Suprapubic skin (tissue), 3 donors: Measurements from ENCODE around the gene FUT4.

Experiments
- CTCF ChIP-seq, 2 donors: fragments of 200-600 bp in 1 of 2; fragments of 450-650 bp in 1 of 2; sonication (generic) in 1 of 2; IDR thresholded peaks; one replicate each; pipeline ENCODE4 v1.5.1; 2016 to 2019; ENCODE audit warnings: antibody characterized with exemption in 2 of 2, mild to moderate bottlenecking in 1 of 2, moderate library complexity in 1 of 2
- EP300 ChIP-seq: sonication (generic); formaldehyde crosslinking; IDR thresholded peaks from one replicate; pipeline ENCODE4 v1.6.1; 2017; ENCODE audit warnings: antibody characterized with exemption

GRCh38 chr11:94550513-94550912, 6.8 kb downstream of the FUT4 start:
- TF ChIP-seq EP300 = no peak
- no peak for TF ChIP-seq CTCF (IDR thresholded peaks at IDR 0.05)
